Skin of body (tissue), 2 donors: Measurements from ENCODE around the gene EPS8L3. TPM values are rescaled to one million over a fixed set of nuclear protein-coding genes. Genes with fewer than 3 reads are reported as not detected.
"Not testable (repeated sequence)": the region's sequence is repeated elsewhere in the genome, so short reads cannot be mapped to it uniquely, and the experiment has no call there.

ENCODE experiments used
- DNase-seq: peaks from one replicate; lab custom pipeline; 2025; lab: John Stamatoyannopoulos, UW
- total RNA-seq: library from RNA; depleted of rRNA; stranded (reverse); fragments of >200 nt; gene quantifications from one replicate; pipeline ENCODE4 v1.2.3, GENCODE V29; 2014

EPS8L3 gene
- not detected for total RNA-seq

DNA sequence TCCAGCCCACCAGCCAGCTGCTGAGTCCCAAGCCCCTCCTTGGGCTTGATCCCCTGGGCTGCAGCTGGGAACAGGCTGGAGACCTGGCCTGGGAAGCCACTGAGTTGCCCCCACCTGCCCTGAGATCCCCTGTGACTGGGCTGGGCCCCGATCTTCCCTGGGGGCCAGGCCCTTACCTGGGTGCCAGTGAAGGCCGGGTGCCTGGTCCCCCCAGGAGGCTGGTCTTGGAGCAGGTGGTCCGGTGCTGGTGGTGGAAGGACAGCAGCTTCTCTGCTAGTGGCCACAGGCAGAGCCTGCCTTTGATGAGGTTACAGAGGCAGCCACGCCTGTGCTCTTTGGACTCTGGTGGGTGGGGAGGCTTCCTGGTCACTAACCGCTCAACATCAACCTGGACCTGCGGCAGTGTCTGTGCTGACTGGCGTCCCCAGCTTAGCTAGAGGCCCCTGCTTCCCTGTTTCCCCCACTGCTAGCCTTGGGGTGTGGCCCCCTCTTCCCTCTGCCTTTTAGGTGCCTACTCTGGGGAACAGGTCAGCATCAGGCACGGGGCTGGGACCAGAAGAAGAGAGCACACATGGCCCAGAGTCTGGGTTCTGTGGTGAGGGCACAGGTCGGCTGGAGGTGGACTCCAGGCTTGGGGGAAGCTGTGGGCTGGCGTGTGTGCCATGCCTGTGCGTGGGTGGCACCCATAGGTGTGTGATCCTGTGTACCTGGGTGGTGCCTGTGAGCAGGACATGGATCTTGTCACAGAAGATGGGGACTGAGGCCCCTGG is at the start of gene EPS8L3:
TSS of gene EPS8L3 (minus strand) at position 278 of the 770 bp plus-strand sequence. CDS start 2,174 bp downstream, outside the sequence.
- DNase-seq = no peak

DNA sequence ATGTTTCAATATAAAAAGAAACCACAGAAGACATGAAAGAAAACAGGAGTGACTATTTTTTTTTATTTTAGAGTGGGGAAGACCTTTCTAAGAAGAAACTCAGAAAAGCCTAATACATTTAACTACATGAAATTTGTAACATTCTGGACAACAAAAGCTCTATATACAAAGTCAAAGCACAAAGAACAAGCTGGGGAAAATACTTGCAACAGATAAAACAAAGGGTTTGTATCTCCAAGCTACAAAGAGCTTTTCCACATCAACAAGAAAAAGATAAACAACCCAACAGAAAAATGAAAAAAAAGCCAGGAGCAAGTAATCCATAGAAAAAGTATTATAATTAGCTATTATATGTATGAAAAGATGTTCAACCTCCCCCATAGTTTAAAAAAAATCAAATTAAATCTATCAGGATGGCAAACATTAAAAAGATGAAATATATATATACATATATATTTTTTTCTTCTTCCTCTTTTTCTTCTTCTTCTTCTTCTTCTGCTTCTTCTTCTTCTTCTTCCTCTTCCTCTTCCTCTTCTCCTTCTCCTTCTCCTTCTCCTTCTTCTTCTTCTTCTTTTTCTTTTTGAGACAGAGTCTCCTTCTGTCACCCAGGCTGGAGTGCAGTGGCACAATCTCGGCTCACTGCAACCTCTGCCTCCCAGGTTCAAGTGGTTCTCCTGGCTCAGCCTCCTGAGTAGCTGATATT is 49.1 kb upstream of the EPS8L3 start:
- DNase-seq = no peak

DNA sequence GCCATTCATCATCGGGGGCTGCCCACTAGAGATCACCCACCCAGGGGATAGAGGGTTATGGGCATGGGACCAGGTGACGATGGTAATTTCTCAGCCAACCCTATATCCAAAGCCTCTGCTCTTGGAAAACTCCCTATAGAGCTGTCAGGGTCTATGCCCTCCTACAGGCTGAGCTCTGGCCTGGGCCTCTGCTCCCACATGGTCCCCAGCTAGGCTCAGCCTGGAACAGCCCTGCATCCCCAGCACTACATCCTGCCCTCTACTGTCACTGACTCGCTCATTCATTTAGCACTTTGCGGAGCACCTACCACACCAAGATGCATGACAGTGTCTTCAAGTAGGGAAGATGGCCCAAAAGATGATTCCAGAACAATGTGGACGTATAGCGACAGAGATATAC is 45.0 kb upstream of the EPS8L3 start:
- no peak for DNase-seq

- no peak for DNase-seq
These were observed 44.3 kb upstream of the EPS8L3 start for GRCh38 chr1:109807822-109808680.

- DNase-seq = no peak
These were observed 43.7 kb upstream of the EPS8L3 start for GRCh38 chr1:109807402-109807801.

DNA sequence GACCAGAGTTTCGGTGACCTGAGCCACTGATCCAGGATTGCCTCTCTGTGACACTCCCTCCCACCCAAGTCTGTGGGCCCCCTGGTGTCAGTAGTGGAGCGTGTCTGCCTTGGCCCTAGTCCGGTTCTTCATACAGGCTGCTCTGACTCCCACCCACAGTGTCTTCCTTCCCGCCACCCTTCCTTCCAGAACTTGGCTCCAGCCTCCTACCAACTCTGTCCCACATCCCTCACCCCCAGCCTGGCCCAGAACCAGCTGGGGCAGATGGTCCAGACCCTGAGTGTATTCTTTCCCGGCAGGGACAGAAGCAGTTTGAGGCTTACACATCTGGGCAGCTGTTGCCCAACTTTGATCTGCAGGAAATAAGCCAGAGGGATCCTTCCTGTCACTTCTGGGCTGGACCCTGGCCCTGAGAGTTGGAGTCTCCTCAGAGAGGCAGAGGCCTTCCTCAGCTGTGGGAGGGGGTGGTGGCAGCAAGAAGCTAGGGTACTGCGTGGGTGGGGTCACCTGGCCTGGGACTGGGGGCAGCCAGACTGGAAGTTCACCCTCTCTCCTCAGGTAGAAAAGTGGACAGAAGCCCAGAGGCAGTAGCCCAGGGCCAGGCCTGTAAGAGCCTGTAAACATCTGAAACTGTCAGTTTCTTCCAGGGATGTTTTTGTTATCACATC is 43.1 kb upstream of the EPS8L3 start:
- no peak for DNase-seq

DNA sequence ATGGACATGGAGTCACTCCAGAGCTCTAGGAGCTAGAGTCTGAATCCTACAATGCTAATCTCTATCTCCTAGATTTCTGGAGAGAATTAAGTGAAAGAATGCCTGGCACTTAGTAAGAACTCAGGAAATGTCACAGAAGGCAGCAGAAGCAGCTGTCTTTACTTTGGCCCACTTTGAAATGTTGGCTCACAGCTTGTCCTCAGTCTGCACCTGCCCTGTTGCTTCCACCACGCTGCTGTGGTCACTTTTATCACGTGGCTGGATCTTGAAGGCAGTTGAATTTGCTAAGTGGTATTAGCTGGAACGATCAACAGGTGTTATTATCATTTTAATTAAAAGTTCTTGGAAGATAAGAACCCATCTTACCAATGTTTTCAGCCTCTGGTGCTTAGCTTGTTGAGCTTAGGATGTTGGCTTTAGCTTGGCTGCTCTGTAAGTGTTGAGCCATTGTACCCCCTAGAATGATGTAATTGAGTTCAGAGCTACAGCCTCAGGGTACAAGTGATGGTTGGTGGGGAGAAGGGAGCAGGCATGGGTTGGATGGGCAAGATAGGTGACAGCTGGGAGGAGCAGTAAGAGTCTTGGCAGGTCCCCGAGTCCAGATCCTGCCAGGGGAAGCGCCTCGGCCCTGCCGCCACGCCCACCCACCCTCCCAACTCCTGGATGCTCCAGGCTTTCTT is 41.9 kb upstream of the EPS8L3 start:
- DNase-seq = no peak

GRCh38 chr1:109804660-109805059 is 40.9 kb upstream of the EPS8L3 start:
- no peak for DNase-seq

DNA sequence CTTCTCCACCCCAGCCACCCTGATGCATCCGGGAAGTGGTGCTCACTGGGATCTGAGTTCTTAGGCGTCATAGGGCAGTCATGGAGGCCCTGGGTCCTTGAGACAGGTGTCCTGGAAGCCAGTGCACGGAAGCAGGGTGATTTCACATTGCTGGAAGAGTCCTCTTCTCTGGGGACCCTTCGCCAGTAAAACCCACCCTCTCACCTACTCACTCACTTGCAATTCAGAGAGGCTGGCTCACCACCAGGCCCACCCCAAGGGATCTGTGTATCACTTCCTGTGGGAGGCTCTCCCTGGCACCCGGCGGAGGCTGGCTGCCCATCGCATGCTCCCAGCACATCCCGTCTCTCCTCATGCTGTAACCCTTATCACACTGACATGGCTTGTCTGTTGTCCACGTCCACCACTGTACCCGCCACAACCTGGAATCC is 40.2 kb upstream of the EPS8L3 start:
- DNase-seq = no peak

DNA sequence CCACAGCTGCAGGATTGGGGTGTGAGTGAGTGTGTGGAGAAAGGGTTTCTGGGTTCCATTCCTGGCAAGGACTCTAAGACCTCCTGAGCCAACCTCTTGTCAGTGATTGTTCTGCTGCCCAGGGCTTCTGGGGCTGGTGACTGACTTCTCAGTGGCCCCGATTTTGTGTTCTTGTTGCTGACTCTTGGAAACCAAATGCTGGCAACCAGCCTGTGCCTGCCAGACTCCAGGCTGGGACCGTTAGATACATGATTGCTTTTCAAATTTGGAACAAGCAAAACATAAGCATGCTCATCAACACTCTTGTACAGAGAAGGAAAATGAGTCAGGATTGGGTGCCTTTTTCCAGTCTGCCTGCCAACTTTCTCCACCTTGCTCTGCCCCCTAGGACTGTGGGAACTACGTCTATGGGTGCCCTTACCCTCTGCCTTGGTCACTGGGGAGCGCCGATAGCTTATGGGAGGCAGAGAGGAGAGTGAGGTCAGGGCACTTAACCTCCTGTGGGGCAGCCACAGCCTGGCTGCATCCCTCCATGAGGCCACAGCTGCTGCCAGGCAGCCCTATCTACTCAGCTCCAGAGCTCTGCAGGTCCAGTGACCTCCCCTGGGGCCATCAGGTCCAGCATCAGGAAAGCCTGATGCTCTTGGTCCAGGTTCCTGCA is 39.3 kb upstream of the EPS8L3 start:
- no peak for DNase-seq

DNA sequence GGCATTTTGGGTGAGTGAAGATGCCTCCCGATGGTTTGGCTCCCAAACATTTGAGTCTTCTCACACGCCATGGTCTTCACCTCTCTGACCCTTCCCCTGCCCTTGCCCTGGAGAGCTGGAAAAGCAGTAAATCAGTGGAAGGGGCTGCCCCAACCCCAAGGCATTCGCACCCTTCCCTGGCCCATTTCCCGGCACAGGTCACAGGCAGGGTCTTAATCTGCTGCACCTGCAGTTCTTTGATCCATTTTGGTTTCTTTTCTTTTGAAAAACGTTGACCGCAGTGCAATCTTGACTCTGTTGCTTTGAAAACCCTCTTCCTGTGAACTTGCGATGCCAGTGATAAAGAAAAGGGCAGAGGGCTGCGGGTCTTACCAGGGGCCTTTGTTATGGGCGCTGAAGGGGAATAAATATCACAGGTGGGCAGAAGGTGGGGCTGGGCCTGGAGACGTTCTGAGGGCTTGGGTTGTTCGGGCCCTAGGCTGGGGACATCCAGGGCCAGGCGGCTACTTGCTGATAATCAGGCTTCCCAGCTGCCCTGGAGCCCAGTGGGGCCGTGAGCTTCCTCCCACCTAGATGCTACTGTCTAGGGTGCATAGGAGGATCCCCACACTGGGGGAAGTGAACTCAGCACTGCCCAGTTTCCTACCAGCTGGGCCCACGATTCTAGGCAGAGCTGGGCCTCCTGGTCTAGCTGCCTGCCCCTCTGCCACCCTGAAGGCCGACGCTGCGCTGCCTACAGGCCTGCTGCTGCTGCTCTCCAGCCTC is 38.6 kb upstream of the EPS8L3 start:
- no peak for DNase-seq

DNA sequence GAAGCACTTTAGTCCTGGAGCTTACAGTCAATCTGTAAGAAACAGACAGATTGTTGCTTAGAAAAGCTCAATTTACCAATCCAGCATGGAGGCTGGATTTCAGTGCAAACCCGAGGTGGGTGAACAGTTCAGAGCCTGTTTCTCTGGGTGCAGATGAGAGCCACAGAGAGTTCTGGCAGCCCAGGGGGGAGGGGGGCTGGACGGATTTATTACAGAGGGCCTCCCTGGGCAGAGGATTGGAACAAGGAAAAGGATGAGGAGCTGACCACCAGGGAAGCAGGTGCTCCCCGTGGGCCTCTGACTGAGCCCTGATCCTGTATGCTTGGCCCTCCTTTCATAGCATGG is 38.0 kb upstream of the EPS8L3 start:
- DNase-seq = no peak

- DNase-seq = no peak
These were observed 36.6 kb upstream of the EPS8L3 start for GRCh38 chr1:109800291-109800690.

- no peak for DNase-seq
These were observed 35.7 kb upstream of the EPS8L3 start for GRCh38 chr1:109799445-109799844.

DNA sequence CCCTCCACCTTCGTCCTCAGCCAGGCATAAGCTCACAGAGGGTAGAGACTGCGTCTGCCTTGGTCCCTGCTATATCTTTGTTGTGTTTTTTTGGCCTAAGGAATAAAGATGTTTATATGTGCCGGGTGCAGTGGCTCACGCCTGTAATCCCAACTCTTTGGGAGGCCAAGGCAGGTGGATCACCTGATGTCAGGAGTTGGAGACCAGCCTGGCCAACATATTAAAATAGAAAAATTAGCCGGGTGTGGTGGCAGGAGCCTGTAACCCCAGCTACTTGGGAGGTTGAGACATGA is 33.5 kb upstream of the EPS8L3 start:
- not testable (repeated sequence) for DNase-seq

GRCh38 chr1:109796484-109797302 is 33.0 kb upstream of the EPS8L3 start:
- no peak for DNase-seq

DNA sequence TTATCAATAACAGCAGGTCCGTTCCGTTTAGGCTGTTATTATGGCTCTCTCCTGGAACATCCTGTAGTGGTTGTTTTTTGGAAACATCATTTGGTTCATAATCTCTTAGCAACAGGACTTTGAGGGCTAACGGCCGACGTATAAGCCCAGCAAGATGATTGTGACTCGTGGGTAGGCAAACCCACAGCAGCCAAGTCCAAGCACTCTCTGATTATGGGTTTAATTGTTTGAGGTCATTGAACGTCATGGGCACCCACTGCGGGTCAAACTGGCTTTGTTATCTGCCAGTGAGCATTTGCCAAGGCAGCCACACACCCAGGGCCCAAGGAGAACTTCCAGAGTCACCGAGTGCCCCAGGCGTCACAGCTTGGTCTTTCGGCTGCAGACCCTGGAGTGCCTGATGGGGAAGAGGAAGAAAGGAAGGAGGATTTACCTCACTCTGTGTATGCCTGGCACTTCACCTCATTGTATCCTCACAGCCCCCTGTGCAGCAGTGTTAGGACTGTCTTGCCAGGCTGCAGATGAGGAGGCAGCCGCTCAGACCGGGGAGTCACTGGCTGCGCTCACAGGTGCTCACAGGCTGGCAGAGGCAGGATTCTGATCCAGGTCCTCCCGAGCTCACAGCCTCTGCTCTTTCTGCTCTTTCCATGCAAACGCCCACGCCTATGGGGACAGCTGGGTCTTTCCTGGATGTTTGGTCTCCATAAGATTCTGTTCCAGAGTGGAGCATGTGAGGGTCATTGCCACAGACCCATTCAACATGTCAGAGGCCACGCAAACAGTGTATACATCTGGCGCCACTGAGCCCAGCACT is 30.8 kb upstream of the EPS8L3 start:
- DNase-seq = no peak
